Cardiac muscle cell (in vitro differentiated cells and primary cell): Measurements from ENCODE around the gene OR5AK2. TPM values are rescaled to one million over a fixed set of nuclear protein-coding genes. Genes with fewer than 3 reads are reported as not detected.

Experiments used
- DNase-seq, 2 donors: peaks; one replicate each; pipeline versions ENCODE4 v3.0.0 to v3.0.0-alpha.2; 2010 to 2017; ENCODE audit warnings: low read depth in 1 of 2, low spot score in 1 of 2
- H3K27ac ChIP-seq: fragments of 200-600 bp; sonication (generic); 2 replicates; pipeline ENCODE4 v1.5.1; 2016
- H3K27me3 ChIP-seq: fragments of 200-600 bp; sonication (generic); 2 replicates; pipeline ENCODE4 v1.6.0; 2016; ENCODE audit warnings: control low read depth
- H3K36me3 ChIP-seq: fragments of 200-600 bp; sonication (generic); 2 replicates; pipeline ENCODE4 v1.5.1; 2016; ENCODE audit warnings: control low read depth
- H3K4me1 ChIP-seq: fragments of 200-600 bp; sonication (generic); 2 replicates; pipeline ENCODE4 v1.8.1; 2017; ENCODE audit warnings: low read depth, mild to moderate bottlenecking, mixed run types
- H3K4me3 ChIP-seq: fragments of 200-600 bp; sonication (generic); 2 replicates; pipeline ENCODE4 v1.5.1; 2016; ENCODE audit warnings: mild to moderate bottlenecking
- H3K9me3 ChIP-seq: fragments of 200-600 bp; sonication (generic); 2 replicates; pipeline ENCODE4 v1.5.1; 2017; ENCODE audit warnings: low read depth, mild to moderate bottlenecking, control low read depth
- CTCF ChIP-seq: IDR thresholded peaks from 2 replicates; pipeline ENCODE4 v1.5.1; 2012; ENCODE audit warnings: low read depth, mild to moderate bottlenecking, low read length
- polyA plus RNA-seq: library from polyadenylated mRNA; unstranded; fragments of >200 nt; fragmentation: Nextera tagmentation; extraction: Ambion mirVana; gene quantifications from 2 replicates; pipeline ENCODE4 v1.2.1, GENCODE V29; 2016
- total RNA-seq: library from RNA; depleted of rRNA; stranded (reverse); fragments of >200 nt; gene quantifications from 2 replicates; pipeline ENCODE4 v1.2.3, GENCODE V29; 2016

Gene OR5AK2
- total and polyA plus RNA-seq, 2 experiments from 2014 or later = not detected

GRCh38 chr11:56967726-56968125 is 21.0 kb upstream of the OR5AK2 start:
- Histone ChIP-seq H3K27ac (no peak overlapping the region), H3K4me1 (no peaks in the 10 kb centered on the region), H3K9me3 (no peaks in the 10 kb centered on the region), H3K27me3 (no peaks in the 10 kb centered on the region), H3K36me3 (no peaks in the 10 kb centered on the region), H3K4me3 (no peak overlapping the region)
- TF ChIP-seq CTCF = no peak
- no peak for DNase-seq

- Histone ChIP-seq H3K27me3 (no peaks in the 10 kb centered on the region), H3K4me1 (no peaks in the 10 kb centered on the region), H3K4me3 (no peak overlapping the region), H3K27ac (no peak overlapping the region), H3K36me3 (no peaks in the 10 kb centered on the region), H3K9me3 (no peaks in the 10 kb centered on the region)
- TF ChIP-seq CTCF = no peak
- no peak for DNase-seq
Observed at GRCh38 chr11:56968524-56968923, 20.2 kb upstream of the OR5AK2 start.

GRCh38 chr11:56977314-56977713 is 11.4 kb upstream of the OR5AK2 start:
- DNase-seq = no peak

GRCh38 chr11:56990702-56991101 is 2.0 kb downstream of the OR5AK2 start:
- H3K4me3 ChIP-seq = no peak overlapping the region
- no peak for DNase-seq
- no peaks in the 10 kb centered on the region for H3K36me3 ChIP-seq
- no peaks in the 10 kb centered on the region for H3K9me3 ChIP-seq
- no peaks in the 10 kb centered on the region for H3K27me3 ChIP-seq
- H3K27ac ChIP-seq = no peak overlapping the region
- TF ChIP-seq CTCF = no peak
- no peaks in the 10 kb centered on the region for H3K4me1 ChIP-seq

More at GRCh38 chr11:56977314-56977713, 11.4 kb upstream of the OR5AK2 start:
- TF ChIP-seq CTCF = no peak
- Histone ChIP-seq H3K4me1 (no peaks in the 10 kb centered on the region), H3K36me3 (no peaks in the 10 kb centered on the region), H3K27ac (no peak overlapping the region), H3K4me3 (no peak overlapping the region), H3K9me3 (no peaks in the 10 kb centered on the region), H3K27me3 (no peaks in the 10 kb centered on the region)

GRCh38 chr11:56994532-56994931 is 5.8 kb downstream of the OR5AK2 start:
- Histone ChIP-seq H3K4me3 (no peak overlapping the region), H3K9me3 (no peaks in the 10 kb centered on the region), H3K36me3 (no peaks in the 10 kb centered on the region), H3K4me1 (no peaks in the 10 kb centered on the region), H3K27me3 (no peaks in the 10 kb centered on the region), H3K27ac (no peak overlapping the region)
- TF ChIP-seq CTCF = no peak
- DNase-seq = no peak
